Activated CD8-positive, alpha-beta T cell treated with anti-CD3 and anti-CD28 coated beads for 36 hours (primary cell): ENCODE data around the gene TNFRSF13B. TPM values are rescaled to one million over a fixed set of nuclear protein-coding genes. Genes with fewer than 3 reads are reported as not detected.
"Not testable (repeated sequence)": the region's sequence is repeated elsewhere in the genome, so short reads cannot be mapped to it uniquely, and the experiment has no call there.

Experiments used
- ATAC-seq: fragments of 200-7000 bp; cut with Tn5 transposase; one replicate; pipeline ENCODE4 v1.10.0; 2021; ENCODE audit warnings: mild to moderate bottlenecking, moderate library complexity
- CTCF ChIA-PET: fragments of 350-600 bp; sonication (Branson Sonifier 250); formaldehyde crosslinking; loops from one replicate; lab custom pipeline; 2021; ENCODE audit warnings: antibody characterized with exemption; lab: Charles Lee
- POLR2A ChIA-PET: fragments of 350-600 bp; sonication (Branson Sonifier 250); formaldehyde crosslinking; loops from one replicate; lab custom pipeline; 2021; ENCODE audit warnings: antibody characterized with exemption; lab: Charles Lee
- DNase-seq: peaks from one replicate; pipeline ENCODE4 v3.0.0-alpha.2; 2020
- H3K27ac Mint-ChIP-seq: one replicate; pipeline ENCODE4 v1.8.0; 2021; ENCODE audit warnings: mild to moderate bottlenecking, mixed read lengths
- H3K27me3 Mint-ChIP-seq: one replicate; pipeline ENCODE4 v1.8.0; 2021; ENCODE audit warnings: mixed read lengths
- H3K36me3 Mint-ChIP-seq: one replicate; pipeline ENCODE4 v1.8.0; 2021; ENCODE audit warnings: low read depth, mixed read lengths
- H3K4me1 Mint-ChIP-seq: one replicate; pipeline ENCODE4 v1.8.0; 2021; ENCODE audit warnings: low read depth, mixed read lengths
- H3K4me3 Mint-ChIP-seq: one replicate; pipeline ENCODE4 v1.8.0; 2021; ENCODE audit warnings: mild to moderate bottlenecking, moderate library complexity, mixed read lengths
- H3K9me3 Mint-ChIP-seq: one replicate; pipeline ENCODE4 v1.8.0; 2021; ENCODE audit warnings: mixed read lengths
- intact Hi-C: fragments of 100-400 bp; cut with micrococcal nuclease; formaldehyde crosslinking; loops from one replicate; pipeline ENCODE4 v1.10.0; 2022
- total RNA-seq, 2 experiments: library from RNA; stranded (reverse); gene quantifications; one replicate each; pipeline ENCODE4 v1.2.3, GENCODE V29; 2021
- TF ChIP-seq, protein P1 (sequence below): fragments of 200-600 bp; IDR thresholded peaks from one replicate; pipeline ENCODE4 v1.8.0; 2022; ENCODE audit warnings: antibody characterized with exemption, mild to moderate bottlenecking

The TNFRSF13B gene
- total RNA-seq, 2 experiments from 2014 or later = not detected

DNA sequence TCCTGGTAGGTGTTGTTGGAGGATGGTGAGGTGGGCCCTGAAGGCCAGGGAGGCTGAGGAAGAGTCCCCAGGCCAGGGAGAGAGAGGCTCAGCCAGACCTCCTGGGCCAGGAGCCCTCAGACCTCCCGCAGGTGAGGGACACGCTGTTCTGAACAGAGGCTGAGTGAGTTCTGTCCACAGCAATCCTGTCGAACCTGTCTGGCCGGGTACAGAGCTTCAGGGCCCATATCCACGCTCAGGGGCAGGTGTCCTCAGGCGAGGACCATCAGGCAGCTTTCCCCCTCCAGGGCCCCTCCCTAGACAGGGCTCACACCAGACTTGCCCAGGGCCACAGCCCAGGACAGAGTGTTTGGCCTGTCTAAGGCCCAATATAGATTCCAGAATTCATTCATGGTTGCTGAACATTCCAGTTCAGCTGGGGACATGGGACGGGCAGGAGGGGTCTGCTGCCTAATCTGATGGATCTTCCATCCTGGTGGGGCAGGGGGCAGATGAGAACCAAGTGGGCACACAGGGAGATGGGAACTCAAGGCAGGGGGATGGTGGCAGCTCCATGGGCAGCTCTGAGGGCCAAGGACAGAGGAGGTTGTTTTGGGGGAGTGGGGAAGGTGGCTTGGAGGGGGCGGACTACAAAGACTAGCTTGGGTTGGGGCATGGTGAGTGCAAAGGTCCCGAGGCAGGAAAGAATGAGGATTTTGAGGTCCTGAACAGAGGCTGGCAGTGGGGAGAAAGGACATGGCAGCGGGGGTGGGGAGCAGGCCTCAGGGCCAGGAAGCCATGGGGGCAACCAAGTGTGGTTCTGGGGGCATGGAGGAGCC lies 46.9 kb upstream of the TNFRSF13B start:
- H3K27me3 Mint-ChIP-seq = no peaks in the 10 kb centered on the region
- ATAC-seq (no peak), DNase-seq (no peak)
- TF ChIP-seq, protein P1, sequence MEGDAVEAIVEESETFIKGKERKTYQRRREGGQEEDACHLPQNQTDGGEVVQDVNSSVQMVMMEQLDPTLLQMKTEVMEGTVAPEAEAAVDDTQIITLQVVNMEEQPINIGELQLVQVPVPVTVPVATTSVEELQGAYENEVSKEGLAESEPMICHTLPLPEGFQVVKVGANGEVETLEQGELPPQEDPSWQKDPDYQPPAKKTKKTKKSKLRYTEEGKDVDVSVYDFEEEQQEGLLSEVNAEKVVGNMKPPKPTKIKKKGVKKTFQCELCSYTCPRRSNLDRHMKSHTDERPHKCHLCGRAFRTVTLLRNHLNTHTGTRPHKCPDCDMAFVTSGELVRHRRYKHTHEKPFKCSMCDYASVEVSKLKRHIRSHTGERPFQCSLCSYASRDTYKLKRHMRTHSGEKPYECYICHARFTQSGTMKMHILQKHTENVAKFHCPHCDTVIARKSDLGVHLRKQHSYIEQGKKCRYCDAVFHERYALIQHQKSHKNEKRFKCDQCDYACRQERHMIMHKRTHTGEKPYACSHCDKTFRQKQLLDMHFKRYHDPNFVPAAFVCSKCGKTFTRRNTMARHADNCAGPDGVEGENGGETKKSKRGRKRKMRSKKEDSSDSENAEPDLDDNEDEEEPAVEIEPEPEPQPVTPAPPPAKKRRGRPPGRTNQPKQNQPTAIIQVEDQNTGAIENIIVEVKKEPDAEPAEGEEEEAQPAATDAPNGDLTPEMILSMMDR = no peak
- ChIA-PET POLR2A (interaction anchor here (0.6 kb wide), 1 partner anchor 226 kb away, joined by 3 read pairs; no protein-coding TSS in a partner anchor), CTCF (interaction anchor here (1.1 kb wide), 1 partner anchor 18 kb away, joined by 3 read pairs; no protein-coding TSS in a partner anchor)
- no peak overlapping the region for H3K4me3 Mint-ChIP-seq
- no peaks in the 10 kb centered on the region for H3K36me3 Mint-ChIP-seq
- peaks cover 22% of the 10 kb centered on the region for H3K4me1 Mint-ChIP-seq
- no peaks in the 10 kb centered on the region for H3K9me3 Mint-ChIP-seq
- intact Hi-C loops = no loop called here
- H3K27ac Mint-ChIP-seq = no peak overlapping the region

DNA sequence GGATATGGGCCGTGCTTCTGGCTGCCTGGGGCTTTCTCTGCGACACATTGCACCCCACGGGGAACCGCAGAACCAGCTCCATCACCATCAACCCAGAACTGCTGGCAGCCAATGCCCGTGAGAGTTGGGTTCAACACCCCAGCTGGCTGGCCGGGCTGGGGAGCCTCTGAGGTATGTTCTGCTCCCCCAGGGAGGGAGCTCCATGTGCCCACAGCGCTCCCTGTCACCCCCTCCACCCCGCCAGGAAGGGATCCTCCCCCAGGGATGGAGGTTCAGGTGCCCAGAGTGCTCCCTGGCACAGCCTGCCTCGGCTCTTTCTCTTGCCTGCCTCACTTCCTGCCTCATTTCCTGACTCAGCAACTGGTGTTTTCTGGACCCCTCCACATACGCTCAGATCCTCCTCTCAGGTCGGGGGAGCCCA lies 46.1 kb upstream of the TNFRSF13B start:
- no peak for ATAC-seq
- Mint-ChIP-seq H3K27me3 (no peaks in the 10 kb centered on the region), H3K4me1 (peaks cover 22% of the 10 kb centered on the region), H3K27ac (no peak overlapping the region), H3K36me3 (no peaks in the 10 kb centered on the region), H3K4me3 (no peak overlapping the region), H3K9me3 (no peaks in the 10 kb centered on the region)
- intact Hi-C loops = no loop called here
- TF ChIP-seq, protein P1 = no peak
- CTCF ChIA-PET = interaction anchor here (1.1 kb wide), 1 partner anchor 17 kb away, joined by 3 read pairs; no protein-coding TSS in a partner anchor
- POLR2A ChIA-PET = interaction anchor here (0.6 kb wide), 1 partner anchor 226 kb away, joined by 3 read pairs; no protein-coding TSS in a partner anchor
- DNase-seq = no peak

DNA sequence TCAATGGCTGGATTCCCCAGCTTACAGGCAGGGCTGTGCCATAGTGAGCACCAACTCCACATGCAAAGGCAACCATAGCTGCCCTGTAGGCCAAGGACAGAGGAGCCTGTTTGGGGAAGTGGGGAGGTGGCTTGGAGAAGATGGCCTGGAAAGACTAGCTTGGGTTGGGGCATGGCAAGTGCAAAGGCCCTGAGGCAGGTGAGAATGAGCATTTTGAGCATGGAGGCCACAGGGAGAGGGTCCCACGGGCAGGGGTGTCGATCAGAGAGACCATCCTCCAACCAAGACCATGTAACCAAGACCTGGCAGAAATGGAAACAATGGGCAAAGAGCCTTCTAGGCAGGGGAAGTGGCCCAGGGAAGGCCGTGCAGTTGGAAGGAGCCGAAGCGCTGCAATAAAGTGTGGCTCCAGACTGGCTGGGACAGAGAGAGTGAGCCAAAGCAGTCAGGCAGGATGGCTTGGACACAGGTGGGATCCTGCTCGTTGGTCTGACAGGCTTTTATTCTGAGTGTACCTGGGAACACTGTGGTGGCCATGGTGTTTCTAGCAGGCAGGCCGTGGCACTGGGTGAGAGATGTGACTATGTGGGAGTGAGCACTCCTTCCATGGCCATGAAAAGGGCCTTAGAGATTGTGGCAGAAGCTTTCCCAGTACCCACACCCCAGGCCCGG lies 45.6 kb upstream of the TNFRSF13B start:
- H3K4me1 Mint-ChIP-seq = peaks cover 22% of the 10 kb centered on the region
- POLR2A ChIA-PET = no interaction called here
- CTCF ChIA-PET = interaction anchor here (1.3 kb wide), 1 partner anchor 25 kb away, joined by 7 read pairs; no protein-coding TSS in a partner anchor
- H3K9me3 Mint-ChIP-seq = no peaks in the 10 kb centered on the region
- H3K27ac Mint-ChIP-seq = no peak overlapping the region
- H3K27me3 Mint-ChIP-seq = no peaks in the 10 kb centered on the region
- no peaks in the 10 kb centered on the region for H3K36me3 Mint-ChIP-seq
- H3K4me3 Mint-ChIP-seq = no peak overlapping the region
- ATAC-seq (no peak), DNase-seq (no peak)
- intact Hi-C loops = no loop called here
- TF ChIP-seq, protein P1 = no peak

DNA sequence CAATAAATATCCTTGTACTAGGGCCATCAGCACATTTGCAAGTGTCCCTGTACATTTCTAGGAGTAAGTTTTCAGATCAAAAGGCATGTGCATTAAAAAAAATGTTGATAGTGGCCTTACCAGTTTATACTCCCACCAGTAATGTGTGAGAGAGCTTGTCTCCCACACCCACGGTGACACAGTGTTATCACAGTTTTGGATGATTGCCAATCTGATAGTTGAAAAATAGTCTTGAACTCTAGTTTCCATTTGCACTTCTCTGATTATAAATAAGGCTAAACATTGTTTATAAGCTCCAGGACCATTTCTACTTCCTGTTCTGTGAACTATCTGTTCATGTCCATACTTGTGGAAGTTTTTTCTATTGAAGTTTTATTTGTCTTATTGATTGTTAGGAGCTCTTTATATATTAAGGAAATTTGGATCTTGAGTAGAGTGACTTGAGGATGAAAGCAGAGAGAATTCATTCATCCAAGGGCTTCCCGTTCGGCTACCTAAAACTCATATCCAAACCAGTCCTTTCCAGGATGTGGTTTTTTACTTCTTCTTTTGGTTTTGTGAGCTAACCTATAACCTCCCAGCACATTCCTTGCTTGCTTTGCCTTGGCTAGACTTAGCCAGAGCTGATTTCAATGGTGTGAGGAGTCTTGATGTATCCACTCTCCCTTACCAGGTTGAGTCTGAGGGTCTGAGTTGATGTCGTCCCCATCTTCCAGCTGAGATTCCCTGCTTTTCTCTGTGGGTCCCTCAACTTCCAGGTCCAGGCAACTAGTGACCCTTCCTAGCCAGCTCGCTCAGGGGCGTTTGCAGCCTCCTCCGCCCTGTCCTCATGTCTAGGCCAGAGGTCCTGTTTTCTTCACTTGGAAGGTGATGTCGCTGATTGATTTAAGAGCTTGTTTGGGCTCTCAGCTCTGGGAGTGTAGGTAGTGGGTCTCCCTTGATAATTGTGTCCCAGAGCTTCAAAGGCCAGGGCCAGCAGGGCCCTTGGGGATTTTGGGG lies 44.6 kb upstream of the TNFRSF13B start:
- H3K27ac Mint-ChIP-seq = peak overlapping the region; percentile 42
- H3K27me3 Mint-ChIP-seq, H3K4me3 Mint-ChIP-seq, H3K36me3 Mint-ChIP-seq, ATAC-seq, H3K9me3 Mint-ChIP-seq, intact Hi-C loops: not testable (repeated sequence)
- H3K4me1 Mint-ChIP-seq = peaks cover 22% of the 10 kb centered on the region
- ChIA-PET POLR2A (interaction anchor here (0.9 to 1.1 kb wide), 2 partner anchors 14 to 39 kb away, joined by 3 to 4 read pairs; no protein-coding TSS in a partner anchor), CTCF (interaction anchor here (1.3 to 1.9 kb wide), 2 partner anchors 24 to 126 kb away, joined by 6 to 7 read pairs; no protein-coding TSS in a partner anchor)
- DNase-seq = peak; percentile 15
